DOHH2 (cell line): ENCODE data around the gene LSAMP.

Experiments used
- H3F3A ChIP-seq: fragments of 200-600 bp; sonication (generic), shearing (Covaris generic); 2 replicates; pipeline ENCODE4 v1.6.0; 2016; ENCODE audit warnings: antibody characterized with exemption, mild to moderate bottlenecking; ENCODE audit not compliant: control insufficient read depth, insufficient read depth
- H3K27ac ChIP-seq: fragments of 200-600 bp; sonication (generic); 2 replicates; pipeline ENCODE4 v1.5.1; 2014; ENCODE audit warnings: low read depth, mild to moderate bottlenecking, low read length, moderate library complexity
- H3K27me3 ChIP-seq: fragments of 200-600 bp; sonication (generic); 2 replicates; pipeline ENCODE4 v1.6.1; 2014; ENCODE audit warnings: mild to moderate bottlenecking, low read length, mixed read lengths; ENCODE audit not compliant: control insufficient read depth
- H3K36me3 ChIP-seq: fragments of 200-600 bp; sonication (generic); 2 replicates; pipeline ENCODE4 v1.6.1; 2014; ENCODE audit warnings: mild to moderate bottlenecking, low read length, moderate library complexity, mixed read lengths; ENCODE audit not compliant: control insufficient read depth
- H3K4me1 ChIP-seq: fragments of 200-600 bp; sonication (generic); 2 replicates; pipeline ENCODE4 v1.6.1; 2014; ENCODE audit warnings: mild to moderate bottlenecking, low read length, mixed read lengths; ENCODE audit not compliant: control insufficient read depth
- H3K4me2 ChIP-seq: fragments of 200-600 bp; sonication (generic); 2 replicates; pipeline ENCODE4 v1.6.0; 2014; ENCODE audit warnings: mild to moderate bottlenecking, low read length, moderate library complexity
- H3K4me3 ChIP-seq: fragments of 200-600 bp; sonication (generic); 2 replicates; pipeline ENCODE4 v1.5.1; 2014; ENCODE audit warnings: mild to moderate bottlenecking, low read length, mixed read lengths
- H3K79me2 ChIP-seq: fragments of 200-600 bp; sonication (generic); 2 replicates; pipeline ENCODE4 v1.6.1; 2014; ENCODE audit warnings: mild to moderate bottlenecking, low read length, mixed read lengths; ENCODE audit not compliant: control insufficient read depth
- H3K9me2 ChIP-seq: fragments of 200-600 bp; sonication (generic); replicated peaks from 2 replicates; pipeline ENCODE4 v1.6.1; 2014; ENCODE audit warnings: mild to moderate bottlenecking, low read length, mixed read lengths; ENCODE audit not compliant: control insufficient read depth
- H3K9me3 ChIP-seq: fragments of 200-600 bp; sonication (generic); 2 replicates; pipeline ENCODE4 v1.6.1; 2014; ENCODE audit warnings: antibody characterized with exemption, low read length, mixed read lengths; ENCODE audit not compliant: control insufficient read depth, insufficient read depth
- H4K20me1 ChIP-seq: fragments of 200-600 bp; sonication (generic); 2 replicates; pipeline ENCODE4 v1.6.0; 2014; ENCODE audit warnings: low read depth, mild to moderate bottlenecking, antibody characterized with exemption, low read length, moderate library complexity; ENCODE audit not compliant: control insufficient read depth, insufficient read depth
- CTCF ChIP-seq: fragments of 200-600 bp; sonication (generic); IDR thresholded peaks from one replicate; pipeline ENCODE4 v1.5.1; 2014; ENCODE audit warnings: antibody characterized with exemption, mild to moderate bottlenecking, low read depth, low read length; ENCODE audit not compliant: poor library complexity, severe bottlenecking
- EZH2phosphoT487 ChIP-seq: fragments of 200-600 bp; sonication (generic); IDR thresholded peaks from 2 replicates; pipeline ENCODE4 v1.6.1; 2017; ENCODE audit warnings: borderline replicate concordance, mild to moderate bottlenecking, antibody characterized with exemption, low read length, moderate library complexity, mixed read lengths

Gene LSAMP

DNA sequence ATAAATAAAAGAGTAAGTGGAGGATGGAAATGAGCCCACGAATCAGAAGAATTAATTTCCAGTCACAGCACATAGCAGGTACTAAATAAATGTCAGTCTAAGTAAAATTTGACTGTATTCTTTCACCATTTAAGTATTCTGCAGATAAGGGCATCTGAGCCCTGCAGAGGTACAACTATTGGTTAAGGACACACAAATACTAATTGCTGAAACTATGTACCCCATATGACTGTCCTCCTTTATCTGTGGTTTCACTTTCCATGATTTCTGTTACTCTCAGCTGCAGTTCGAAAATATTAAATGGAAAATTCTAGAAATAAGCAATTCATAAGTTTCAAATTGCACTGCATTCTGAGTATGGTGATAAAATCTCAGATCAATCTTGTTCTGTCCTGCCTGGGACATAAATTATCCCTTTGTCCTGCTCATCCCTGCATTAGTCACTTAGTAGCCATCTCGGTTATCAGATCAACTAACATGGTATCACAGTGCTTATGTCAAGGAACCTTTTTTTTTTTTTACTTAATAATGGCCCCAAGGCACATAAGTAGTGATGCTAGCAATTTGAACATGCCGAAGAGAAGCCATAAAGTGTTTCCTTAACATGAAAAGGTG lies 95.1 kb downstream of the LSAMP start:
- Histone ChIP-seq H3K36me3 (no peaks in the 10 kb centered on the region), H3K9me2 (no peaks in the 10 kb centered on the region), H3K9me3 (no peaks in the 10 kb centered on the region), H3K4me3 (no peak overlapping the region), H3K4me1 (no peaks in the 10 kb centered on the region), H3K27ac (no peak overlapping the region), H3K4me2 (no peak overlapping the region), H3F3A (no peaks in the 10 kb centered on the region), H4K20me1 (no peaks in the 10 kb centered on the region), H3K27me3 (no peaks in the 10 kb centered on the region), H3K79me2 (no peaks in the 10 kb centered on the region)
- TF ChIP-seq CTCF = no peak
- no peak for TF ChIP-seq EZH2phosphoT487

DNA sequence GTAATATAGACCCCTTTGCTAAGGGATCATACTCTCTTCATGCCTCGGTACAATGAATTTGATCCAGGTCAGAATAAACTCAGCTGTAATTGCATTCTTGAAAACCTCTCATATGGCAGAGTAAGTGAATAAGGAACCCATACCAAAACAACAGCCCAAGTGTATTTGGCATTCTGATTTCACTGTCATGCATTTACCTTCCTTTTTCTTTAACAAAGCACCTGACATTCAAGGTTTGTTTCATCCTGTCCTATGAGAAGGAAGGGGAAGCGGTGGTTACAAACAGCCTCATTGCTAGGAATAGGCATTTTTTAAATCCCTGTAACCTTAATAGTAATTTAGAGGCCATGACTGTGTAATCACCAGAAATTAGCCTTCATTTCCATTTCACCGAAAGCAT lies 97.1 kb downstream of the LSAMP start:
- Histone ChIP-seq H4K20me1 (no peaks in the 10 kb centered on the region), H3K79me2 (no peaks in the 10 kb centered on the region), H3K4me1 (no peaks in the 10 kb centered on the region), H3K27me3 (no peaks in the 10 kb centered on the region), H3K36me3 (no peaks in the 10 kb centered on the region), H3K4me2 (no peak overlapping the region), H3K9me3 (no peaks in the 10 kb centered on the region), H3K4me3 (no peak overlapping the region), H3K27ac (no peak overlapping the region), H3K9me2 (no peaks in the 10 kb centered on the region), H3F3A (no peaks in the 10 kb centered on the region)
- TF ChIP-seq EZH2phosphoT487 (no peak), CTCF (no peak)

- H3K36me3 ChIP-seq = no peaks in the 10 kb centered on the region
- no peaks in the 10 kb centered on the region for H4K20me1 ChIP-seq
- H3K4me3 ChIP-seq = no peak overlapping the region
- no peak overlapping the region for H3K27ac ChIP-seq
- H3K79me2 ChIP-seq = no peaks in the 10 kb centered on the region
- H3K9me3 ChIP-seq = no peaks in the 10 kb centered on the region
- H3K9me2 ChIP-seq = no peaks in the 10 kb centered on the region
- H3K4me1 ChIP-seq = no peaks in the 10 kb centered on the region
- no peaks in the 10 kb centered on the region for H3F3A ChIP-seq
- no peak overlapping the region for H3K4me2 ChIP-seq
- no peaks in the 10 kb centered on the region for H3K27me3 ChIP-seq
- TF ChIP-seq EZH2phosphoT487 = no peak
Measured at GRCh38 chr3:116342499-116342898, 102.8 kb downstream of the LSAMP start.

DNA sequence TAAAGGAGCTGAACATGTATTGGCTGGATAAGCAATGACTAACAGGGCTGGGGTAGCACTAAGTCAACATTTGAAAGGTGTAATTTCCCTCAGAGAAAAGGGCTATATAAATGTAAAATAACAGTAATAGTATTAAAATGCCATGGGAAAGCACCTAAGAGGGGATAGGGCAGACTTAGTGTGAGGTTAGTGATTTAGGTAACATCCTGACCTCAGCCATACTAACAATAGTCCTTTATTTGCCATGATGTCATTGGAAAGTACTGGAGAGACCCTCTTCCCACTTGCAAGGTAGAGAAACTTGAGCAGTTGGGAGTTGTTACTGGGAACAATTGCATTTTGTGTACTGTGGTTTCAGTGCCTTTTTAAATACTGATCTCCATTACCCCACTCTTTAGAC lies 103.4 kb downstream of the LSAMP start:
- Histone ChIP-seq H3K4me2 (no peak overlapping the region), H3K9me3 (no peaks in the 10 kb centered on the region), H3K27ac (no peak overlapping the region), H4K20me1 (no peaks in the 10 kb centered on the region), H3K9me2 (no peaks in the 10 kb centered on the region), H3K4me1 (no peaks in the 10 kb centered on the region), H3K4me3 (no peak overlapping the region), H3K79me2 (no peaks in the 10 kb centered on the region), H3K36me3 (no peaks in the 10 kb centered on the region), H3K27me3 (no peaks in the 10 kb centered on the region), H3F3A (no peaks in the 10 kb centered on the region)
- no peak for TF ChIP-seq EZH2phosphoT487
- TF ChIP-seq CTCF = no peak
